Measurements from ENCODE around the gene RPS6KA6.

The RPS6KA6 gene

DNA sequence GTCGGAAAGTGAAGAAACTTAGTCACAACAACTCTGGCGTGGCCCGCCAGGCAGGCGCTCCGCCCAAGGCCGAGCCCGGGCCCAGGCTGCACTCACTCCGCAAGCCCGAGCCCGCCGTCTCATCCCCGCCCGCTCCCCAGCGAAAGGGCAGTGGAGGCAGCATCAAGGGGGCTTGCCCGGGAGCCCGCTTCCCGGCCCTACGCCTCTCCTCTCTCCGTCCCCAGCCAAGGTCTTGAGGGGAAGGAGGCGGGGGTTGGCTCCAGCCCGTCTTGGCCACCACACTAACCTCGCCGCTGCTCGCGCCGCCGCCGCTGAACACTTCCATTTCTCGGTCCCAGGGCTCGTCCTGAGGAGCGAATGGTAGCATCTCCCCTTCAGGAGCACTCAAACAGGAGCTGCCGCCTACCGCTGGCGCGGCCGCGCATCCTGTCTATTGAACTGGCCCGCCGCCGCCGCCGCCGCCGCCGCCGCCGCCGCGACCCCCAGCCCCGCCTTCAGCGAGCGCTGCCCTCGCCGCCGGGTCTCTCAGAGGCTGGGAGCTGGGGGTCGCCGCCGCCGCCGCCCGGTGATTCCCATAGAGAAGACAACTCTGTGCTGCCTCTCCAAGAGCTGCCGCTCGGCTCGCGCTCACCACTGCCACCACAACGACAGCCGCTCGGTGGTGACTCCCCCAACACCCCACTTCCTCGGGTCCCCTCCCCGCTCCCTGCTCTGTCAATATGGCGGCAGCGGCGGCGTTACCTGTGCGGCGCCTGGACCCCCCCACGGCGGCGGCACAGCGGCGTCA, at the start of gene RPS6KA6:
RPS6KA6 (minus strand) TSS at position 667 of the 787 bp plus-strand sequence; CDS start at position 367, 300 bp downstream.
- peak in 1 of 2 donors; percentile 1 for DNase-seq

- DNase-seq = no peak
Observed at GRCh38 chrX:84224741-84225140, 36.7 kb upstream of the RPS6KA6 start.

DNA sequence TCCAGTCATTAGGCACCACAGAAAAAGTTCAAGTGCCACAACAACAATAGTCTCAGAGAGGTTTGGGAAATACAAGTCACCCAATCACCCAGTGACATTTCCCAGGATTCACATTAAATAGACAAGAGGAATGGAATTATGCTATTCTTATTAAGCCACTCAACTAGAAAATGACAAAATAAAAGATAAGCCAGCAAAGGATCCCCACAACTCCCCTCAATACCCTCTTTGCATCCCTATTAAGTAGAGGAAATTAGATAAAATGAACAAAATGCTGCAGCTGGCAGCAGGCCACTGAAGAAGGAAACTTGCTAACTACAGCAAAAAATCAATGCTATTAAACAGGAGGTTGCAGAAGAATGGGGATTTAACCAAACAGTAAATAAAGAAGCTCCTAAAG, 35.3 kb upstream of the RPS6KA6 start:
- DNase-seq = no peak

- DNase-seq = no peak
Observed at GRCh38 chrX:84221181-84221580, 33.2 kb upstream of the RPS6KA6 start.

GRCh38 chrX:84219551-84219950, 31.6 kb upstream of the RPS6KA6 start:
- DNase-seq = no peak

DNA sequence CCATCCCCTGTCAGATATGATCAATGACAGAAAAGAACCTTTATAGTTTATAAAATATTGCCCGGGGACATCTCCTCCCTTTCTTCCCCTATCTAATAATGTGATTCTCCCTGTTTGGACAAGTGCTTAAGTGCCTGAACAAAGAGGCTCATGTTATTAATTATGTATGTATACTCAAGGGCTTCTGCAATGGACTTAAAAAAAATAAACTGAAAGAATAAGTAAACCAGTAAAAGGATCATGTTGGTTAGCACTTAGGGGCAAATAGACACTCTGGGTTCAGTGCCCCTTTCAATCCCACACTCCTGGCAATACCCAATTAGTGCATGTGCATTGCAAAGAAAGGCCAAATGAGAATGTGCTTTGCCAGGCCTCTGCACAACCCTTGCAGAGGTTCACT, 30.7 kb upstream of the RPS6KA6 start:
- DNase-seq = no peak

DNA sequence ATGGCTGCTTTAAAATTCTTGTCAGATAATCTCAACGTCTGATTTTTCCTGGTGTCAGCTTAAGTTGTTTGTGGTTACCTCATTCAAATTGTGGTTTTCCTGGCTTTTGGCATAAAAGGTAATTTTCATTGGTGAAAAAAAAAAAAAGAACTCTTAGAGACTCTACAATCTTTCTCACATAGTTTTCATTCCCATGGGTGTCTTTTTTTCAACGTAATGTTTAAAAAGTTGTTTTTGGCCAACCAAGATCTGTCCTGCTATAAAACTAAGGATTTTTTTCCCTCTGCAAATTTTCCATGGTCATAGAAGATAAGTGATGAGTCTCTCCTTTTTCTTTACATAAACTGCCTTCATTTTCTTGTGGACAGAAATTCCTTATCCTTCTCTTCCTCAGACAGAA, 28.9 kb upstream of the RPS6KA6 start:
- no peak for DNase-seq

DNA sequence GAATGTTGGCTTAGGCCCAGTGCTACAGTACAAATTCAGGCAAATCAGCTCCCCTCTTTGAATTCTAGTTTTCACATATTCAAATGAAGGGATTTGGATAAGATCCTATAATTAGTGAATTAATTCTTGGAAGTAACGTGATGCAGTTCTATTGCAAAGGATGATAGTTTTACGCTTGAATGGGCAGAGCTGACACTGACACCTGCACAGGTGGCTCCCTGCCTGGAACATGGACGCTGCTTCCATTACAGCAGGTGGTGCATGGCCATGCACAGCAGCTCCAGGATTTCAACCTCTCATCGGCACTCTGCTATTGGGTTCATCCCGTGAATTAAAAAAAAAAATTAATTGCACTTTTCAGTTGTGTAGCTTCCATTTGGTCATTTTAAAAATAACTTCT, 28.4 kb upstream of the RPS6KA6 start:
- no peak for DNase-seq

GRCh38 chrX:84205276-84205675, 17.3 kb upstream of the RPS6KA6 start:
- DNase-seq = no peak

DNA sequence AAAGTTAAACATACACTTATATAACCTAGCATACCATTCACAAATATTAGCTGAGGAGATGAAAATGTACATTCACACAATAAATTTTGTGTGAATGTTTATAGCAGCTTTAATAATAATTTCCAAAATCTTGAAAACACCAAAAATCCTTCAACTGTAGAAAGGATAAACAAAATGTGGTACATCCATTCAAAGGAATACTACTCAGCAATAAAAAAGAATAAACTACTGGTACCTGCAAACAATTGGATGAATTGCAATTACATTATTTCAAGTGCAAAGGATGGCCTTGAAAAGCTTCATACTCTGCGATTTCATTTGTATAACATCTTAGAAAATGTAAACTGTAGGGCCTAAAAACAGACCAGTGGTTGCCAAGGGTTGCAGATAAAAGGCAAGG, 11.7 kb upstream of the RPS6KA6 start:
- no peak for DNase-seq

GRCh38 chrX:84197550-84197949, 9.6 kb upstream of the RPS6KA6 start:
- DNase-seq = no peak

DNA sequence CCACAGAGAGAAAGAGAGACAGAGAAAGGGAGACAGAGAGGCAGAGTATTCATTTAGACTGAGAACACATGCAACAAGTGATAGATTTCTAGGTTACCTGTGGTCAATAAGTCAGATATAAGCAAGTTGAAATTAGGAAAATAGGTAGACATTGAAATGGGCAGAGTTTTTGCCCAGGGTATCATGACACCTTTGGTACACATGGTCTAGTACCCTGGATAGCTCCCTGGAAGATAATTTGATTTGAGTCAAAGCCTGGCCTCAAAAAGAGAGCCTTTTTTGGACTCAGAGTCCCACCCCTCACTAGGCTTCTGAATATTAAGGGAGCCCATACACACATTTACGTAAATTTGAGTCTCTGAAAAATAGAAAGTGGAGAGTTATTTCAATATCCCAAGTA, 4.0 kb upstream of the RPS6KA6 start:
- no peak for DNase-seq

- DNase-seq = no peak
Observed at GRCh38 chrX:84189125-84189524, 1.1 kb upstream of the RPS6KA6 start.

DNA sequence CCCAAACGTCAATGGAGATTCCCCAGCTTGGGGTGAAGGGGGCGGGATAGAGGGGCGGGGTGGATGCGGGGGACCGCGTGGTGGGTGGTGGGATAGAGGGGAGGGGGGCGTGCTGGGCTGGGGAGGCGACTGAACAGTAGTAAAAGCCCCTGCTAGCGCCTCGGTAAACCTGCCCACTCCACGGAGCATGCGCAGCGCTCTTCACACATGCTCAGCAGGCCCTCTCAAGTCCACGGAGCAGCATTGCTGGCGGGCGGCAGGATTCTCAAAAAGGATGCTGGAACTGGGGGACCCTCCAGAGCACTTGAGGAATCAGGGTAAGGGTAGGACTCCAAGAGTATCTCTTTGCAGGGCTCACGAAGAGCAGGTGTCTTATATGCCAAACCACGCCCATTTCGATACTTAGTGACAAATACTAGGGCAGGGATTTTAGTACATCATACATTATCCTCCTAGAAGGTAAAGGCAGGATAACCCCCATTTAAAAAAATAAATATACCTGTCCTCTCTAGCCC, 378 bp upstream of the RPS6KA6 start:
- DNase-seq = no peak

- DNase-seq = no peak
Observed at GRCh38 chrX:84186603-84187532, 1.1 kb downstream of the RPS6KA6 start.

DNA sequence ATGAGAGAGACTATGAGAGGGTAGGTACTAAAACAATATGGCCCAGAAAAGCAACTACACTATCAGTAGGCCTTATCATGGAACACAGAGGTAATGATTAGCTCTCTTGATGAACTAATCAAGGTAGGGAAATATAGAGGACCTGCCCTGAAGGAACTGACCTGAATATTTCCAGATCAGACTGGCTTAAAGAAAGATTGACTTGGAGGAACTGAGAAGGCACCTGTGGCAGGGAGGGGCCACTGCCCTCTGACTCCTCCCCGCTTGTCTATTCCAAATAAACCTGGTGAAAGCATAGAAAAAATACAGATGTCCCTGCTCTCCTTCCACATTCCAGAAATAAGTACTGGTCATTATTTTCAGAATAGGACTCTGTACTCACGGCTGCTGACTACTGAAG, 5.5 kb downstream of the RPS6KA6 start:
- DNase-seq = no peak

GRCh38 chrX:84175958-84176357, 12.0 kb downstream of the RPS6KA6 start:
- no peak for DNase-seq

GRCh38 chrX:84175274-84175673, 12.7 kb downstream of the RPS6KA6 start:
- no peak for DNase-seq

DNA sequence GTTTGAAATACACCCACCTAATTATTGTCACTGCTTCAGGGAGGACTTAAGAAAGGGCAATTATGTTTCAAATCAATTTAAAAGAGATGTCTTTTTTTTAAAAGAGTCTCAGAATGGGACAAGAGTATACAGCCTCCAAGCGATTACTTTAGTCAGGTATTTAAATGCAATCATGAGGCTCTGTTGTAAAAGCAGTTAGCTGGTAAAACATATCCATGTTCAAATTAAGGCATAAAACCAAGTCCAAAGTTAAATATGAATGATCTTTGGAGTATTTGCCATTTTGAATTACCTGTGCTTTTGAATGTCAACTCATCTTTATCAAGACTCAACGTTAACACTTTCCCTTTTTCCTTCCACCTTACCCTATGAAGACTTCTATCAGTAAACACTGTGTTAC, 13.7 kb downstream of the RPS6KA6 start:
- no peak for DNase-seq

GRCh38 chrX:84170931-84171330, 17.1 kb downstream of the RPS6KA6 start:
- DNase-seq = no peak

DNA sequence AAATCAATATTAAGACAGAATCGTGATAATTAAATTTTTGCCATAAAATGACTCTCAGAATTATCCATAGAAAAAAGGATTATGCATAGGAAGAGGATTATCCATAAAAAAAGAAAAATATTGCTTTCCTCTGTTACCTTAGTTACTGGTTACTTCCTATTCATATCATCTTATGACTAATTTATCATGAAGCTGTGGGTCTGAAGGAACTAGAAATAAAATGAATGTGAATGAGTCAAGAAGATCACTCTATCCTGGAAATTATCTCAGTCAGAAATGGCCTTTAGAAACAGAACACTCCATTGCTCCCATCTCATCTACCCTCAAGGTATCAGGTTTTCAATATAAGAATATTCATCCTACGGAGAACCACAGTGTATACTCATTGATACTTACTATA, 19.4 kb downstream of the RPS6KA6 start:
- no peak for DNase-seq

GRCh38 chrX:84168095-84168494, 19.9 kb downstream of the RPS6KA6 start:
- DNase-seq = no peak

DNA sequence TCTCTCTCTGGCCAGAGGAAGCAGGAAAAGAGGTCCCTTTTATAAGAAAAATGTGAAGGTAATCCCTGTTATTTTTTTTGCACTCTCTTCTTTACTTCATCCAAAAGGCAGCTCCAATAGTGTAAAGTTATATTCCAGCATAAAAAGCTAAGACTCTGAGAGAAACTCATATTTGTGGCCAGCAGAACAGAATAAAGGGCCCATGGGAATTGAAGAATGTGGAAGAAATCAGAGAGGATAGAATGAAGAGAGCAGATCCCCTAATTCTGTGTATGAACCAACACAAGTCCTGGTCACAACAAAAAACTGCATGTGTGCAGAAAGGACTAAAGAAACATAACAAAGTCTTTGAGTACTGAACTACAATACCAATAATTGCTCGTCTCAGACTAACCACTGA, 22.3 kb downstream of the RPS6KA6 start:
- no peak for DNase-seq

DNA sequence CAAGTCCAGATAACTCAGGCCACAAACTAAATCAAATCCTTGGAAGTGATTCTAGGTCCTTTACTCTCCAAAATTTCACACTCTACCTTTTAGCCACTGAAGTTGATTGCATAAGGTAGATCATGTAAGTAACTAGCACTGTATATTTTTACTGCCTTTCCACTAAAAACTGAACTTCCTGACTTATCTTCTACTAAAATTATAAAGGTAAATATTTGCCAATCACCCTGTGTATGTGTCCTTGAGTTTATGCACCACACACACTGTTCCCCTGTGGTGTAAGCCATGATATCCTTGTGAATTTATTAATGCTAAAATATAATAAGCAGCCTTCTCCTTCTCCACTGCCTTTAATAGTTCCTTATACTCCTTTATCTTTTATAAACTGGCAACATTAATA, 25.6 kb downstream of the RPS6KA6 start:
- no peak for DNase-seq

Data from inflammatory macrophage treated with lipopolysaccharide for 1 hour (primary cell).